Astrocyte (in vitro differentiated cells and primary cell): ENCODE measurements around the gene EFEMP1. TPM values are rescaled to one million over a fixed set of nuclear protein-coding genes. Genes with fewer than 3 reads are reported as not detected.
"Not testable (repeated sequence)": the region's sequence is repeated elsewhere in the genome, so short reads cannot be mapped to it uniquely, and the experiment has no call there.

Experiments used
- DNase-seq: peaks from one replicate; pipeline ENCODE4 v3.0.0-alpha.2; 2010; ENCODE audit warnings: low read depth
- FAIRE-seq: peaks from 2 replicates; lab custom pipeline; 2011; peaks lifted over from hg19 to GRCh38; lab: Jason Lieb, UNC
- H2AFZ ChIP-seq: 2 replicates; pipeline ENCODE4 v1.6.0; 2012; ENCODE audit warnings: low read depth, low read length, inconsistent platforms
- H3K27ac ChIP-seq: 2 replicates; pipeline ENCODE4 v1.5.1; 2011; ENCODE audit warnings: low read depth, low read length, inconsistent platforms
- H3K27me3 ChIP-seq: 2 replicates; pipeline ENCODE4 v1.6.0; 2011; ENCODE audit warnings: low read length, inconsistent platforms; ENCODE audit not compliant: insufficient read depth
- H3K36me3 ChIP-seq: 2 replicates; pipeline ENCODE4 v1.5.1; 2011; ENCODE audit warnings: low read length, inconsistent platforms; ENCODE audit not compliant: insufficient read depth
- H3K4me1 ChIP-seq: 2 replicates; pipeline ENCODE4 v1.5.1; 2011; ENCODE audit warnings: low read length, inconsistent platforms; ENCODE audit not compliant: insufficient read depth
- H3K4me2 ChIP-seq: 2 replicates; pipeline ENCODE4 v1.6.0; 2012; ENCODE audit warnings: low read length, inconsistent platforms
- H3K4me3 ChIP-seq: 2 replicates; pipeline ENCODE4 v1.5.1; 2011; ENCODE audit warnings: low read depth, mild to moderate bottlenecking, low read length, inconsistent platforms; ENCODE audit not compliant: insufficient read depth
- H3K79me2 ChIP-seq: 2 replicates; pipeline ENCODE4 v1.6.0; 2012; ENCODE audit warnings: mild to moderate bottlenecking, low read length, inconsistent platforms; ENCODE audit not compliant: insufficient read depth
- H3K9ac ChIP-seq: 2 replicates; pipeline ENCODE4 v1.6.0; 2012; ENCODE audit warnings: mild to moderate bottlenecking, low read length, inconsistent platforms
- H3K9me3 ChIP-seq: 2 replicates; pipeline ENCODE4 v1.5.1; 2012; ENCODE audit warnings: low read depth, mild to moderate bottlenecking, low read length, inconsistent platforms; ENCODE audit not compliant: insufficient read depth
- H4K20me1 ChIP-seq: 2 replicates; pipeline ENCODE4 v1.6.0; 2012; ENCODE audit warnings: low read length, inconsistent platforms; ENCODE audit not compliant: insufficient read depth
- H3K27ac Mint-ChIP-seq: one replicate; pipeline ENCODE4 v1.8.0; 2021; ENCODE audit warnings: mild to moderate bottlenecking, mixed read lengths; ENCODE audit not compliant: unreplicated experiment
- H3K27me3 Mint-ChIP-seq: one replicate; pipeline ENCODE4 v1.8.0; 2021; ENCODE audit warnings: low read depth, mixed read lengths; ENCODE audit not compliant: unreplicated experiment
- H3K36me3 Mint-ChIP-seq: one replicate; pipeline ENCODE4 v1.8.0; 2021; ENCODE audit warnings: low read depth, mixed read lengths; ENCODE audit not compliant: unreplicated experiment
- H3K4me1 Mint-ChIP-seq: one replicate; pipeline ENCODE4 v1.8.0; 2021; ENCODE audit warnings: low read depth, mixed read lengths; ENCODE audit not compliant: unreplicated experiment
- H3K4me3 Mint-ChIP-seq: one replicate; pipeline ENCODE4 v1.8.0; 2021; ENCODE audit warnings: mild to moderate bottlenecking, moderate library complexity, mixed read lengths; ENCODE audit not compliant: unreplicated experiment
- H3K9me3 Mint-ChIP-seq: one replicate; pipeline ENCODE4 v1.8.0; 2021; ENCODE audit warnings: mild to moderate bottlenecking, mixed read lengths; ENCODE audit not compliant: unreplicated experiment
- CTCF ChIP-seq: IDR thresholded peaks from 2 replicates; pipeline ENCODE4 v1.5.1; 2011; ENCODE audit warnings: low read depth, mild to moderate bottlenecking, inconsistent platforms, low read length, moderate library complexity; ENCODE audit not compliant: insufficient read depth
- EZH2 ChIP-seq: IDR thresholded peaks from 2 replicates; pipeline ENCODE4 v1.6.1; 2012; ENCODE audit warnings: mild to moderate bottlenecking, low read length, inconsistent platforms; ENCODE audit not compliant: insufficient read depth
- total RNA-seq: library from RNA; stranded (reverse); gene quantifications from 2 replicates; pipeline ENCODE4 v1.2.1, GENCODE V29; 2021

EFEMP1 gene
- total RNA-seq, 1 donor from 2014 or later, result 155 TPM

GRCh38 chr2:55837073-55837472 lies 86.5 kb downstream of the EFEMP1 start:
- H3K4me1 ChIP-seq, result peaks cover 5% of the 10 kb centered on the region
- no peaks in the 10 kb centered on the region for H3K79me2 ChIP-seq
- Mint-ChIP-seq H3K36me3 (no peaks in the 10 kb centered on the region), H3K27ac (no peak overlapping the region), H3K9me3 (peaks cover 8% of the 10 kb centered on the region), H3K27me3 (no peaks in the 10 kb centered on the region), H3K4me1 (peaks cover 11% of the 10 kb centered on the region), H3K4me3 (no peak overlapping the region)
- no peaks in the 10 kb centered on the region for H3K9me3 ChIP-seq
- H3K4me3 ChIP-seq, result no peak overlapping the region
- DNase-seq (no peak), FAIRE-seq (no peak)
- H2AFZ ChIP-seq, result no peak overlapping the region
- no peak overlapping the region for H3K4me2 ChIP-seq
- H3K9ac ChIP-seq, result no peak overlapping the region
- no peaks in the 10 kb centered on the region for H4K20me1 ChIP-seq
- no peaks in the 10 kb centered on the region for H3K36me3 ChIP-seq
- TF ChIP-seq EZH2 (no peak), CTCF (no peak)
- H3K27ac ChIP-seq, result no peak overlapping the region
- H3K27me3 ChIP-seq, result no peaks in the 10 kb centered on the region

DNA sequence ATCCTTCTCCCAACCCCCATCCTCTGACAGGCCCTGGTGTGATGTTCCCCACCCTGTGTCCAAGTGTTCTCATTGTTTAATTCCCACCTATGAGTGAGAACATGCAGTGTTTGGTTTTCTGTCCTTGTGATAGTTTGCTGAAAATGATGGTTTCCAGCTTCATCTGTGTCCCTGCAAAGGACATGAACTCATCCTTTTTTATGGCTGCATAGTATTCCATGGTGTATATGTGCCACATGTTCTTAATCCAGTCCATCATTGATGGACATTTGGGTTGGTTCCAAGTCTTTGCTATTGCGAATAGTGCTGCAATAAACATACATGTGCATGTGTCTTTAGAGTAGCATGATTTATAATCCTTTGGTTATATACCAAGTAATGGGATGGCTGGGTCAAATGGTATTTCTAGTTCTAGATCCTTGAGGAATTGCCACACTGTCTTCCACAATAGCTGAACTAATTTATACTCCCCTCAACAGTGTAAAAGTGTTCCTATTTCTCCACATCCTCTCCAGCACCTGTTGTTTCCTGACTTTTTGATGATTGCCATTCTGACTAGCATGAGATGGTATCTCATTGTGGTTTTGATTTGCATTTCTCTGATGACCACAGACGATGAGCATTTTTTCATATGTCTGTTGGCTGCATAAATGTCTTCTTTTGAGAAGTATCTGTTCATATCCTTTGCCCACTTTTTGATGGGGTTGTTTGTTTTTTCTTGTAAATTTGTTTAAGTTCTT lies 91.7 kb downstream of the EFEMP1 start:
- H3K27ac Mint-ChIP-seq, result peak overlapping the region; percentile 21
- not testable (repeated sequence) for H3K27me3 Mint-ChIP-seq, H3K27ac ChIP-seq, FAIRE-seq, H3K4me1 Mint-ChIP-seq, H3K79me2 ChIP-seq, H3K4me3 Mint-ChIP-seq, H4K20me1 ChIP-seq, H2AFZ ChIP-seq, H3K9me3 ChIP-seq, H3K36me3 Mint-ChIP-seq, H3K36me3 ChIP-seq, H3K4me3 ChIP-seq, H3K27me3 ChIP-seq, H3K9me3 Mint-ChIP-seq, H3K4me2 ChIP-seq, H3K9ac ChIP-seq, H3K4me1 ChIP-seq
- peak; percentile 42 for DNase-seq

DNA sequence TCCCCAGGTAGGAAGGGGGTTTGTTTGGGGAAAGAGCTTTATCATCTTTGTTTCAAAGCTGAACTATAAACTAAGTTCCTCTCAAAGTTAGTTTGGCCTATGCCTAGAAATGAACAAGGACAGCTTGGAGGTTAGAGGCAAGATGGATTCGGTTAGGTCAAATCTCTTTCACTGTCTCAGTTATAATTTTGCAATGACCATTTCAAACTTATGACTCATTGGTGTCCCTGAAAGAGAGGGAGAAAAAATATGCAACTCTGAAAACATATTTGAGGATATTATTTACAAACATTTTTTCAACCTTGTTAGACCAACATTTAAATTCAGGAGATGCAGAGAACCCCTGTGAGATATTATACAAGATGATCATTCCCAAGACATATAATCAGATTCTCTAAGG lies 95.7 kb downstream of the EFEMP1 start:
- peaks cover 6% of the 10 kb centered on the region for H3K9me3 ChIP-seq
- no peak overlapping the region for H3K27ac Mint-ChIP-seq
- H3K4me3 ChIP-seq, result no peak overlapping the region
- H3K4me1 ChIP-seq, result no peaks in the 10 kb centered on the region
- no peaks in the 10 kb centered on the region for H3K27me3 Mint-ChIP-seq
- H3K4me1 Mint-ChIP-seq, result peaks cover 7% of the 10 kb centered on the region
- no peaks in the 10 kb centered on the region for H3K36me3 ChIP-seq
- DNase-seq, result no peak
- H3K27me3 ChIP-seq, result no peaks in the 10 kb centered on the region
- H2AFZ ChIP-seq, result no peak overlapping the region
- TF ChIP-seq CTCF, result no peak
- TF ChIP-seq EZH2, result no peak
- no peak overlapping the region for H3K27ac ChIP-seq
- H4K20me1 ChIP-seq, result no peaks in the 10 kb centered on the region
- H3K79me2 ChIP-seq, result no peaks in the 10 kb centered on the region
- no peaks in the 10 kb centered on the region for H3K36me3 Mint-ChIP-seq
- no peak overlapping the region for H3K9ac ChIP-seq
- FAIRE-seq, result no peak
- H3K9me3 Mint-ChIP-seq, result peaks cover 5% of the 10 kb centered on the region
- H3K4me2 ChIP-seq, result no peak overlapping the region
- no peak overlapping the region for H3K4me3 Mint-ChIP-seq

GRCh38 chr2:55827428-55827827 lies 96.2 kb downstream of the EFEMP1 start:
- not testable (repeated sequence) for H3K4me2 ChIP-seq, H3K36me3 Mint-ChIP-seq, H4K20me1 ChIP-seq, H2AFZ ChIP-seq, FAIRE-seq, H3K27ac ChIP-seq, H3K36me3 ChIP-seq, H3K79me2 ChIP-seq, H3K4me1 Mint-ChIP-seq, H3K9ac ChIP-seq, H3K27me3 ChIP-seq, H3K4me1 ChIP-seq, H3K4me3 ChIP-seq, H3K4me3 Mint-ChIP-seq, H3K9me3 Mint-ChIP-seq, H3K9me3 ChIP-seq, H3K27ac Mint-ChIP-seq, H3K27me3 Mint-ChIP-seq
- DNase-seq, result peak; percentile 19
